Muscle of back (tissue), 11 donors: ENCODE data around the gene MICAL2. TPM values are rescaled to one million over a fixed set of nuclear protein-coding genes. Genes with fewer than 3 reads are reported as not detected.

Experiments
- DNase-seq, 3 donors: peaks; one replicate each; pipeline versions ENCODE4 v3.0.0 to v3.0.0-alpha.2; 2013
- polyA plus RNA-seq, 10 donors: library from polyadenylated mRNA; unstranded; fragments of 120-200 nt; gene quantifications; one replicate each; pipeline ENCODE4 v1.2.1, GENCODE V29; 2013; ENCODE audit not compliant: insufficient read length in 10 of 10

Gene MICAL2
- polyA plus RNA-seq, 10 donors = 14.6 to 25.0 (median 22.0) TPM

GRCh38 chr11:12167061-12168000, 56.9 kb downstream of the MICAL2 start:
- DNase-seq = peak in 1 of 3 donors; percentile 88

GRCh38 chr11:12168114-12168513, 57.7 kb downstream of the MICAL2 start:
- no peak for DNase-seq

GRCh38 chr11:12169822-12170221, 59.4 kb downstream of the MICAL2 start:
- DNase-seq = no peak

DNA sequence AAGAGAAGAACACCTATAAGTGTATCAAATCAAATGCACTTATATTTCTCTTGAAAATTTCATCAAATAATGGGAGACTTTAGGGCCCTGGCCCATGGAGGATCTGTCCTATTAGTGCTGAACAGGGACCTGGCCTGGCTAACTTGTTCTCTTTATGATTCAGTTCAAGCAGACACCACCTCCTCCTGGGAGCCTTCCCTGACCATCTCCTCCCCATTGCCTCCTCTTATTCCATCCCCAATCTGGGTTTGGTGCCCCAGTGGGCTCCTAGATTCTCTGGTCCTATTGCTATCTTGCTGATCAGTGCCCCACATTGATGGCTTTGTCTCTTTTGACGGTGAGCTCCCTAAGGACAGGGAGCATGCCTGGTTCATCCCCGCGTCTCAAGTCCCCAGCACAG, 60.1 kb downstream of the MICAL2 start:
- DNase-seq = no peak

DNA sequence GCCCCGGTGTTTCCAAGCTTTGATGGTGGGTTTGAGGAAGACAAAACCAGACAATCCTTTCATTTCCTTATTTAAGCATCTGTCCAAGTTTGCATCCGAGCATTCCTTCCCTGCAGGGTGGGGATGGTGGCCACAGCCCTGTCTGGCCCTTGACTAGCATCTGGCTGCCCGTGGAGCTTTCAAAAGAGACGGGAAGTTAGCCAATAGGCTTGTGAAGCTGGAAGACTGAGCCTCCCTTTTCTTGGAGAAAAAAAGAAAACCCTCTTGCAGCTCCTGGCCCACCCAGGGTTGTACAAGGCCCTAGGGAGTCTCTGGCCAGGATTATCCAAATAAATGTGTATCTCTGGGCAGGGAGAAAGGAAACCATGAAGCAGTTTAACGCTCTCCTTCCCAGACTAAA, 60.6 kb downstream of the MICAL2 start:
- peak; percentile 65 to 80 (median 75) for DNase-seq

DNA sequence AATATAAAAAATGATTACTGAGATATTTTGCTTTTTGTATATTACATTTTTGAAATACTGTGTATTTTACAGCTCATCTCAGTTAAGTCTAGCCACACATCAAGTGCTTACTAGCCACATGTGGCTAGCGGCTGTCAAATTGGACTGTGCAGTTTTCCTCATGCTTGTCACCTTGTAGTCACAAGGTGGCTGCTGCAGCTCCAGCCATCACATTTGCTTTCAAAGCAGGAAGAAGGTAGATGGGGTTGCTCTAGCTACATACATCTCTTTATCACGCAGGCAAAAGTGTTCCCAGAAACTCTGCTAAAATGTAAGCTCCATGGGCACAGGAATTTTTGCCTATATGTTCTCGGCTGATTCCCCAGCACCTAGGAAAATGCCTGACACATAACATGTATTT, 61.5 kb downstream of the MICAL2 start:
- no peak for DNase-seq

DNA sequence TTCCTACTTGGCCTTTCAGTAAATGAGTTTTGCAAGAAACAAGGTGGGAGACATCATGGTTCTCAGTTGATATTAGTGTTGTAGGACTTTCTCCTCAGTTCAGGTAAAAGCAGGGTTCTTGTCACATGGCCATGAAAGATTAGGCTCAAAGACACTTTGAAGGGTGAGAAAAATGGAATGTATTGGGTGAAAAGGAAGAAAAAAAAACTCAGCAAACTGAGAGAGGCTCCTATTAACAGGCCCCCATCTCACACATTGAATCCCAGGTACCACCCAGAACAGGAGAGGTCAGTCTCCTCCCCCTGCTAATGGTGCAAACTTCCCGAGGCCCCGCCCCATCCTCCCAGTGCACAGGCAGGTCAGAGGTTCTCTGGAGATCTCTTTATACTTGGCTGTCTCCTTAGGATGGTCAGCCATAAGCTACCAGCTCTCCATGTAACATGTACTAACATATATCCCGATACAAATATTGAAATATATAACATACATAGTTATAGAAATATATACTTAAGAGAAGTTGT, 62.2 kb downstream of the MICAL2 start:
- DNase-seq = no peak

GRCh38 chr11:12173111-12173510, 62.7 kb downstream of the MICAL2 start:
- DNase-seq = no peak

GRCh38 chr11:12174128-12174476, 63.7 kb downstream of the MICAL2 start:
- DNase-seq = no peak

DNA sequence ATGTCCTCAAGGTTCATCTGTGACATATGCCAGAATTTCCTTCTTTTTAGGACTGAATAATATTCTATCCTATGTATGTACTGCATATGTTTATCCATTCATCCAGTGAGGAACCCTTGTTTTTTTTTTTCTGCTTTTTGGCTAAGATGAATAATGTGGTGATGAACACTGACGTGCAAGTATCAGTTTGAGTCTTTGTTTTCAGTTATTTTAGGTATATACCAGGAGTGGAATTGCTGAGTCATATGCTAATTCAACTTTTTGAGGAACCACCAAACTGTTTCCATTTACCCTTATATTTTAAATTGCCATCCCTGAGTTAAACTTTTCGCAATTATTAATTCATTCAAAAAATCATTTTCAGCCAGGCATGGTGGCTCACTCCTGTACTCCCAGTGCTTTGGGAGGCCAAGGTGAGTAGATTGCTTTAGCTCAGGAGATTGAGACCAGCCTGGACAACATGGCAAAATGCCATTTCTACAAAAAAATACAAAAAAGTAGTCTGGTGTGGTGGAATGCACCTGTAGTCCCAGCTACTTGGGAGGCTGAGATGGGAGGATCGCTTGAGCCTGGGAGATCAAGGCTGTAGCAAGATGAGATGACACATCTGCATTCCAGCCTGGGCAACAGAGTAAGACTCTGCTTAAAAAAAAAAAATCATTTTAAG, 64.2 kb downstream of the MICAL2 start:
- DNase-seq = peak in 1 of 3 donors; percentile 79

GRCh38 chr11:12175694-12176241, 65.4 kb downstream of the MICAL2 start:
- peak in 1 of 3 donors; percentile 86 for DNase-seq

DNA sequence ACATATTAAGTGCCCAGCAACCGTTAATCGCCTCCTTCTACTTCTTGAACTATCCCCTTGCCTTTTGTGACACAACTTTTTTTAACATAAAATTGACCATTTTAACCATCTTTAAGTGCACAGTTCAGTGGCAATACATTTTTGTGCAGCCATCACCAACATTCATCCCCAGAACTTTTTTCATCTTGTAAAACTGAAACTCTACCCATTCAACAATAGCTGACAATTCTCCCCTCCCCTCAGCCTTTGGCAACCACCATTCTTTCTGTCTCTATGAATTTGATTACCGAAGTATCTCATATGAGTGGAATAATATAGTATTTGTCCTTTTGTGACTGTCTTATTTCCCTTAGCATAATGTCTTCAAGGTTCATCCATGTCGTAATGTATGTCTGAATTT, 66.0 kb downstream of the MICAL2 start:
- DNase-seq = no peak

- no peak for DNase-seq
Observed at GRCh38 chr11:12177739-12178338, 67.4 kb downstream of the MICAL2 start.

DNA sequence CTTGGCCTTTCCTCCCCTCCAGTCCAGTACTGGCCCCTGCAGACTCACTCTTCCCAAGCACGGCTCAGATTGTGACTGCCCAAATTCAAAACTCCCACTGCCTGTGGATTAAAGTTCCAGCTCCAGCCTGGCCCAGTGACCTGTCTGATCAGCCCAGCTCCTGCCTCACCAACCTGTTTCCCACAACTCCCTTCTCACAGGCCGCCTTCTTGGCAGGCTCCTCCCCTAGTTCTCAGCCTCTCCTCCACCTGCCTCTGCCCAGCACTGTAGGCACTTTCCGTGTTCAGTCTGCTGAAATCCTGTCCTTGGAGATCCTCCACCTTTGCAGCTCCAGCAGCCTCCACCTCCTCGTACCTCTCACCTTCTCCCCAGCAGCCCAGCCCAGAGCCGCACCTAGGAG, 68.6 kb downstream of the MICAL2 start:
- no peak for DNase-seq

GRCh38 chr11:12179531-12179930, 69.1 kb downstream of the MICAL2 start:
- peak in 2 of 3 donors; percentile 56 to 73 for DNase-seq

DNA sequence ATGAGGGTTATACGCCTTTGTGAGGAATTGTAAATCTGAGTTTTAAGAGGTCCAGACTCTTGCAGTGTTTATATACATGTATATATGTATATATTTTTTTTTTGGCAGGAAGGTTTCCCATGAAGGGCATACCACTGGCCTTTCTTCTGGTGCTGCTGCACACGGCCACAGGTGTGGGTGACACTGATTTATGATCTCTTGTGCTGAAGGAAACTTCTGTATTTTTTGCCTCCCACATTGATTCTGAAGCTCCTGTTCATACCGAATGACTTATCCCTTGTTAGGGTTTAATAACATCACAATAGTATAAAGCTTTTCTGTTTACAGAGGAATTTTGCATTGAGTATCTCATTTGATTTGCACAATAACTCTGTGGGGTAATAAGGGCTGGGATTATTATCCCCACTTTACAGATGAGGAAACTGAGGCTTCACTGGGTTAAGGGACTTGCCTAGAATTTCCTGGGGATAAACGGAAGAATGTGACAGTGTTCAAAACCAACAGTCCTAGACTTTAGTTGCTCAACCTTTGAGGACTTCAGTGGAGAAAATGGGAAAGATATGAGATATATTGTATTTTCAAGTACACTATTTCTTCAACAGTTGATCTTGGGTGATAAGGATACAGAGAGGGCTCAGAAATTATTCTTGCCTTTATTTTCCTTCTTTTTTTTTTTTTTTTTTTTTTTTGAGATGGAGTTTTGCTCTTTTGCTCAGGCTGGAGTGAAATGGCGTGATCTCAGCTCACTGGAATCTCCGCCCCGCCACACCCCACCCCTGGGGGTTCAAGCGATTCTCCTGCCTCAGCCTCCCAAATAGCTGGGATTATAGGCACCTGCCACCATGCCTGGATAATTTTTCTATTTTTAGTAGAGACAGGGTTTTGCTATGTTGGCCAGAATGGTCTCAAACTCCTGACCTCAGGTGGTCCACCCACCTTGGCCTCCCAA, 70.1 kb downstream of the MICAL2 start:
- DNase-seq = no peak

DNA sequence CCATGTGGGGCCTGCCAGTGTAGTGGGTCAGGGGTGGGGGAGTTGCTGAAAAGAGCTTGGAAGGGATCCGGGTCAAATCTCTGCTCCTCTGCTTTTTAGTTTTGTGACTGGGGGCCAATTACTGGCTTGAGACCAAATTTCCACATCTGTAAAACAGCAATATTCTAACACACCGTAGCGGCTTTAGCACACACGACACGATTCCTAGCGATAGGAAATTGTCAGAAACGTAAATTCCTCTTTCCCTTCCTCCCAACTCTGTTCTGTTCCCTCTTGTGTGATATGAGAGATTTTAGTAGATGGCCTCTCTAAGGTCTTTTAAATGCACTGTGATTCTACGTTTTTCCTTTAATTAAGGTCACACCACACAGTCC, 71.9 kb downstream of the MICAL2 start:
- peak in 1 of 3 donors; percentile 74 for DNase-seq

GRCh38 chr11:12182676-12183541, 72.5 kb downstream of the MICAL2 start:
- DNase-seq = peak; percentile 71 to 91 (median 87)

- no peak for DNase-seq
Observed at GRCh38 chr11:12183827-12184620, 73.6 kb downstream of the MICAL2 start.
